Embryonic facial prominence (tissue), 1 donor: ENCODE results near the gene NPIPA2.
"Not testable (repeated sequence)": the region's sequence is repeated elsewhere in the genome, so short reads cannot be mapped to it uniquely, and the experiment has no call there.

Experiments used
- DNase-seq: peaks from one replicate; pipeline ENCODE4 v3.0.0-alpha.2; 2016; ENCODE audit errors: extremely low spot score

Gene NPIPA2

GRCh38 chr16:14742273-14743128 lies at the start of gene NPIPA2:
Gene NPIPA2, plus strand, starts transcription at chr16:14742533. Its CDS starts 5,533 bp downstream, at chr16:14748066.
- not testable (repeated sequence) for DNase-seq

DNA sequence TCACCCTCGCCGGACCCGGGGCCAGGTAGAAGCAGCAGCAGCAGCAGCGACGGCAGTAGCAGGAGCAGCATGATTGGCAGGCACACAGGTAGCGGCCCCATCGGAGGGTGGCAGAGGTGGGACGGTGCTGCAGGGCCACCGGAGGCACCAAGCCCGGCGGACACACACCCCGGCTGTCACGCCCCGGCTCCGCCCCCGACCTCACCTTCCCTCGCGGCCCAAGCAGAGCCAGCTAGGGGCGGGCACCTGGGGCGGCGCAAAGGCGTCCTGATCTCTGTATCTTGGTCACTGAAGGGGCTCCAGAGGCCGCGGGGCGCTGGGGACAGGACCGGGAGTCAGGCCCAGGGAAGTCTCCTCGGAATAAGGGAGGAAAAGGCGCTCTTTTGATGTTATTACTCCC lies 48.2 kb upstream of the NPIPA2 start, which contains the start of gene PLA2G10:
PLA2G10 (minus strand) TSS at position 180 of the 400 bp plus-strand sequence; CDS start at position 101, 79 bp downstream.
- DNase-seq: not testable (repeated sequence)

DNA sequence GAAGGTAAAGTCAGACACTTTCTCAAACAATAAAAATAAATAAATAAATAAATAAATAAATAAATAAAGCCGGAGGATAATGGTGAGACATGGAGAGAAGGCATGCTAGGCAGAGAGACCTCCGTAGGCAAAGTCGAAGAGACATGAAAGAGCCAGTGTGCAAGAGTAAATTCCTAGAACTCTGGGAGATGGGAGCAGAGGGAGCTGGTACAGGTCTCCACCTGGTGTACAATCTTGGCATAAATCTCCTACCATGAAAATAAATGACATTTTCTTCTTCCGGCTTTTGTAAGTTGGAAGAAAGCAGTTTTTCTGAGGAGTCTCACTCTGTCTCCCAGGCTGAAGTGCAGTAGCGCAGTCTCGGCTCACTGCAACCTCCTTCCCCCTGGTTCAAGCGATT lies 40.5 kb upstream of the NPIPA2 start:
- DNase-seq: not testable (repeated sequence)

DNA sequence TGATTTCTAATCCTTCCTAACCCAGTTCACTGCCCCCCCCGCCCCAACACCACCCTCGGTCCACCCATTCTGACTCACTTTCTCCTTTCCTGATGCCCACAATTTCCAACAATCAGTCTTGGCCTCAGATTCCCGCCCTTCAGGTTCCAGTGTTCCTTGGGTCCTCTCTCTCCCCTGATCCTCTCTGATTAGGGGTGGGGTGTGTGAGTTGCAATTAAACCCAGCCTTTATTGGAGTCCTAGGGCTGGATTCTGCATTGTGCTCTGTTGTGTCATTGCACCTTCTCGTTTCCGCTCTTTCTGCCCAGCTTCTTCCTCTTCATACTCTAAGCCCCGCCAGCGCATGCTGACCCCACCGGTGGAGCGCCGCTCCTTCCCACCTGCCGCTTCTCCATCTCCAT lies 39.7 kb upstream of the NPIPA2 start:
- not testable (repeated sequence) for DNase-seq

- DNase-seq: not testable (repeated sequence)
These were observed 38.9 kb upstream of the NPIPA2 start, which contains the start of gene NPIPA3 for GRCh38 chr16:14703156-14704011. Gene NPIPA3, plus strand, starts transcription at chr16:14703411. Its CDS starts 5,533 bp downstream, at chr16:14708944.

DNA sequence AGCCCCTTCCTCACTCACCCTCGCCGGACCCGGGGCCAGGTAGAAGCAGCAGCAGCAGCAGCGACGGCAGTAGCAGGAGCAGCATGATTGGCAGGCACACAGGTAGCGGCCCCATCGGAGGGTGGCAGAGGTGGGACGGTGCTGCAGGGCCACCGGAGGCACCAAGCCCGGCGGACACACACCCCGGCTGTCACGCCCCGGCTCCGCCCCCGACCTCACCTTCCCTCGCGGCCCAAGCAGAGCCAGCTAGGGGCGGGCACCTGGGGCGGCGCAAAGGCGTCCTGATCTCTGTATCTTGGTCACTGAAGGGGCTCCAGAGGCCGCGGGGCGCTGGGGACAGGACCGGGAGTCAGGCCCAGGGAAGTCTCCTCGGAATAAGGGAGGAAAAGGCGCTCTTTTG lies 9.1 kb upstream of the NPIPA2 start:
- DNase-seq: not testable (repeated sequence)

GRCh38 chr16:14740832-14741385 lies 1.4 kb upstream of the NPIPA2 start:
- not testable (repeated sequence) for DNase-seq

- DNase-seq: not testable (repeated sequence)
These were observed 539 bp upstream of the NPIPA2 start for GRCh38 chr16:14741794-14742193.

DNA sequence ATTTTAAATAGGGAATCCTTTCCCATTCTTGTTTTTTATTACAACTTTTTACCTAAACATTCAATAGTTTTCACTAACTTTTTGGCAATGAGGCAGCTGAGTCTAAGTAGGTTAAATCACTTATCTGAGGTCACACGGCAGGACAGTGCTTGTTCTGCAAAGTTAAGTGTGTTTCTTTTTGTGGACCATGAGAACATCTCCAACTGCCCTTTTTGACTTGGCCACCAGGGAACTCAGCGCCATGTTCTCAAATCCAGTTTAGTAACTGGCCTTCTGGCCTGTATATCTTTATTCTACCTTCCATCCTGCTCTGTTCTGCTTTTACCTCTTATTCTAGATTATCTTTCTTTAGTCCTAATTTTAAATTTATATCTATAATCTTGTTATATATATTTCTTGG lies 31.3 kb downstream of the NPIPA2 start:
- DNase-seq: not testable (repeated sequence)

GRCh38 chr16:14775624-14776023 lies 33.3 kb downstream of the NPIPA2 start:
- not testable (repeated sequence) for DNase-seq

GRCh38 chr16:14776763-14777162 lies 34.4 kb downstream of the NPIPA2 start:
- not testable (repeated sequence) for DNase-seq

DNA sequence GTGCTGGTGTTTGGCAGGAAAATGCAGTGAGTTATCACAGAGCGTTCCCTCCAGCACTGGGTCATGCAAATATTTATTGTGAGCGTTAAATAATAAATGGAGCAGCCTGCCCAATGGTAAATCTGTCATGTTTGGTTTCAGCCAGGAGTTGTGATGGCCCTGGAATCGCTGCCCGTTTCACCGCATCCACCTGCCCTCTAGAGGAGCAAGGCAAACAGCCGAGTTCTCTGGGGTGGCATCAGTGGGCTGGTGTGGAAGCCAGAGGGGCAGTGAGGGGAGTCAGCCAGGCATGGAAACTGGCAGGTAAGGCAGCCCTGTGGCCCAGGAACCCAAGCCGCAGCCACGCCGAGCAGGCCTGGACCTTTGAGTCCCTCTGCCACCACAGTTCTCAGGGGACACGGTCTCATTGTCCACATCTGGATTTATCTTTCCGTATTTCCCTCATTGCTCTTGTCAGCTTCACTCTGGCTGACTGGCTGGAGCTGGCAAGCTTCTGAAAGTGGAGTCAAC lies 37.1 kb downstream of the NPIPA2 start:
- DNase-seq: not testable (repeated sequence)

DNA sequence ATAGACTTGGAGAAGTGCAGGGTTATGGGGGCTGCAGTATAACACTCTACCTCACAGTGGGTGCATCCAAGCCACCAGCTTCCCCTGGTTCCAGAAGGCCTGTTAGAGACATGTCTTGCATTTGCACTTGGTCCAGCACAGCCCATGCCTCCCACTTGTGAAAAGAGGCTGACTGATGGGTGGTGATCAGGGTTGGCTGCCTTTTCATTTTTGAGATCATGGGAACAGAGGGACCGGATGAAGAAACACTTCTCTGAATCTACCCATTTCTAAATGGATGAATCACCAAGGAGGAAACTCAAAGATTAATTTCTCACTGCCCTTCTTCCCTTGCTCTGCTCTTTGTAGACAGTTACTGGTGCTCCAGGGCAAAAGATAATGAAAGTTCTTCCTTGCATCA lies 43.8 kb downstream of the NPIPA2 start:
- not testable (repeated sequence) for DNase-seq

GRCh38 chr16:14789577-14789976 lies 47.2 kb downstream of the NPIPA2 start:
- DNase-seq: not testable (repeated sequence)

- DNase-seq: not testable (repeated sequence)
These were observed 48.1 kb downstream of the NPIPA2 start for GRCh38 chr16:14790320-14790956.

GRCh38 chr16:14792914-14793313 lies 50.6 kb downstream of the NPIPA2 start:
- not testable (repeated sequence) for DNase-seq

DNA sequence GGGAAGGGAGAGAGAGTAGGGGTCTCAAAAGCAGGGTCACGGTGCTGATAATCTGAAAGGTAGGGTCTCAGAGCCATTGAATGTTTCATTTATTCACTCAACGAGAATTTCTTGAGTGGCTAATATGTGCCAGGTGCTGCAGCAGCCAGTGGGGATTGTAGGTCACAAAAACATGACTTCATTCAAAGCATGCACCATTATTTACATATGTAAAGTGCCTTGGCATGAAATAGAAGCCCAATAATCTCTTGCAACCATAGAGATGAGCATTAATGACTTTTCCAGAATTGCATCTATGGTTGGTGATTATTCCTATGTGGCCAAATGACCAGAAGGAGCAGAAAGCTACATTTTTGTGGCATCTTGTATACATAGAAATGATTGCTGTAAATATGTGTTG lies 55.2 kb downstream of the NPIPA2 start:
- not testable (repeated sequence) for DNase-seq

- not testable (repeated sequence) for DNase-seq
These were observed 61.2 kb downstream of the NPIPA2 start for GRCh38 chr16:14803577-14803976.

DNA sequence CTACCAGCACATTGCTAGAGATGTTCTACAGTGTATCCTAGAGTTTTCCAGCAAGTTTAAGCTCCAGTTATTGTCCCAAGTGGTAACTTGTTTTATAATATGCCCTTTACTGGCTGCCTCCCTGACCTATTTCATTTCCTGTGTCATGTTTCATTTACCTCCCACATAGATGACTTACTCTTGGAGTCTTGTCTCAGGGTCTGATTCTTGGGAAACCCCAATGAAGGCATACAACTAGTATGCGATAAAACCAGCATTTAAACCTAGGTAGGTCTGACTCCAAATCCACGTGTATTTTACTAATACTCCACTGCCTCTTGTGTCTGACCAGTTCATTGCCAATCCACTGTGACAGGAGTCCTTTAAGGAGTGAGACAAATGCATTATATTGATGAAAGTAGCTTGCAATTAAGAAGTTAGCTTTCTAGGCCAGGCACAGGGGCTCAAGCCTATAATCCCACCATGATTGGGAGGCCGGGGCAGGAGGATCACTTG lies 64.9 kb downstream of the NPIPA2 start:
- DNase-seq: not testable (repeated sequence)

GRCh38 chr16:14813890-14814289 lies 71.6 kb downstream of the NPIPA2 start:
- not testable (repeated sequence) for DNase-seq
